C4-2B (cell line): ENCODE results near the gene IL5RA.

ENCODE experiments used
- ZFX ChIP-seq: fragments of 450-650 bp; IDR thresholded peaks from 2 replicates; pipeline ENCODE4 v1.6.1; 2017
- TF ChIP-seq, protein P1 (sequence below): fragments of 450-650 bp; conservative IDR thresholded peaks from 2 replicates; pipeline ENCODE4 v1.5.1; 2017; ENCODE audit warnings: mild to moderate bottlenecking

GRCh38 chr3:3087279-3087678 lies 22.9 kb downstream of the IL5RA start:
- TF ChIP-seq, protein P1, sequence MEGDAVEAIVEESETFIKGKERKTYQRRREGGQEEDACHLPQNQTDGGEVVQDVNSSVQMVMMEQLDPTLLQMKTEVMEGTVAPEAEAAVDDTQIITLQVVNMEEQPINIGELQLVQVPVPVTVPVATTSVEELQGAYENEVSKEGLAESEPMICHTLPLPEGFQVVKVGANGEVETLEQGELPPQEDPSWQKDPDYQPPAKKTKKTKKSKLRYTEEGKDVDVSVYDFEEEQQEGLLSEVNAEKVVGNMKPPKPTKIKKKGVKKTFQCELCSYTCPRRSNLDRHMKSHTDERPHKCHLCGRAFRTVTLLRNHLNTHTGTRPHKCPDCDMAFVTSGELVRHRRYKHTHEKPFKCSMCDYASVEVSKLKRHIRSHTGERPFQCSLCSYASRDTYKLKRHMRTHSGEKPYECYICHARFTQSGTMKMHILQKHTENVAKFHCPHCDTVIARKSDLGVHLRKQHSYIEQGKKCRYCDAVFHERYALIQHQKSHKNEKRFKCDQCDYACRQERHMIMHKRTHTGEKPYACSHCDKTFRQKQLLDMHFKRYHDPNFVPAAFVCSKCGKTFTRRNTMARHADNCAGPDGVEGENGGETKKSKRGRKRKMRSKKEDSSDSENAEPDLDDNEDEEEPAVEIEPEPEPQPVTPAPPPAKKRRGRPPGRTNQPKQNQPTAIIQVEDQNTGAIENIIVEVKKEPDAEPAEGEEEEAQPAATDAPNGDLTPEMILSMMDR: no peak
- no peak for TF ChIP-seq ZFX
